GM12872 (cell line): ENCODE measurements around the gene COL4A6.

Experiments used
- TF ChIP-seq, protein P1 (sequence below): IDR thresholded peaks from 3 replicates; pipeline ENCODE4 v1.5.1; 2011; ENCODE audit warnings: low read depth, mild to moderate bottlenecking, low read length, moderate library complexity; ENCODE audit not compliant: insufficient read depth

COL4A6 gene

DNA sequence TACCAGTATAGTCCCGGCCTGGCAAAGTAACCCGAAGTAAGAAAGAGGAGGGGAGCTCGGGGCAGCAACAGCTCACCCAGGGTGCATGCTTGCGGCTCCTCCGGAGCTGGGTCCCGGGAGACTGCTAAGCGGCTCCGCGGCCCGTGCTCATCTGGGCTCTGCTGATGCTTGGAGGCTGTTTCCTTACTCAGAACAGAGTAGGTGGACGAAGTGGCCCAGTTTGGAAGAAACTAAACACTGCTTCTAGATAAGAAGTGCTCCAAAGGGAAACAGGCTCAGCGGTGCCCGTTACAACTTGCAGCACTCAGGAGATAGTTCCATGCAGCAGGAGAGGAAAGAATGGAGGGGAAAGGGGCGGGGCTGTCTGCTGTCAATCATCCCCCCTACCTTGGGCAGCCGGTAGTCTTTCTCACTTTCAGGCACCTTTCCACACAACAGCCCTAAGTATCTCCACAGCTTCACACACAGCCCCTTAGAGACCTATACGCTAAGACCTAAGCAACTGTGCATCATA is at the start of gene COL4A6:
Gene COL4A6 (minus strand): TSS at position 313 of the 514 bp plus-strand sequence. CDS start 226 bp downstream, at position 87.
- TF ChIP-seq, protein P1, sequence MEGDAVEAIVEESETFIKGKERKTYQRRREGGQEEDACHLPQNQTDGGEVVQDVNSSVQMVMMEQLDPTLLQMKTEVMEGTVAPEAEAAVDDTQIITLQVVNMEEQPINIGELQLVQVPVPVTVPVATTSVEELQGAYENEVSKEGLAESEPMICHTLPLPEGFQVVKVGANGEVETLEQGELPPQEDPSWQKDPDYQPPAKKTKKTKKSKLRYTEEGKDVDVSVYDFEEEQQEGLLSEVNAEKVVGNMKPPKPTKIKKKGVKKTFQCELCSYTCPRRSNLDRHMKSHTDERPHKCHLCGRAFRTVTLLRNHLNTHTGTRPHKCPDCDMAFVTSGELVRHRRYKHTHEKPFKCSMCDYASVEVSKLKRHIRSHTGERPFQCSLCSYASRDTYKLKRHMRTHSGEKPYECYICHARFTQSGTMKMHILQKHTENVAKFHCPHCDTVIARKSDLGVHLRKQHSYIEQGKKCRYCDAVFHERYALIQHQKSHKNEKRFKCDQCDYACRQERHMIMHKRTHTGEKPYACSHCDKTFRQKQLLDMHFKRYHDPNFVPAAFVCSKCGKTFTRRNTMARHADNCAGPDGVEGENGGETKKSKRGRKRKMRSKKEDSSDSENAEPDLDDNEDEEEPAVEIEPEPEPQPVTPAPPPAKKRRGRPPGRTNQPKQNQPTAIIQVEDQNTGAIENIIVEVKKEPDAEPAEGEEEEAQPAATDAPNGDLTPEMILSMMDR = no peak

- TF ChIP-seq, protein P1 = no peak
Observed at GRCh38 chrX:108485960-108486359, 47.7 kb upstream of the COL4A6 start.

GRCh38 chrX:108484251-108484650 is 46.0 kb upstream of the COL4A6 start:
- TF ChIP-seq, protein P1 = no peak

GRCh38 chrX:108473979-108474378 is 35.8 kb upstream of the COL4A6 start:
- TF ChIP-seq, protein P1 = no peak

DNA sequence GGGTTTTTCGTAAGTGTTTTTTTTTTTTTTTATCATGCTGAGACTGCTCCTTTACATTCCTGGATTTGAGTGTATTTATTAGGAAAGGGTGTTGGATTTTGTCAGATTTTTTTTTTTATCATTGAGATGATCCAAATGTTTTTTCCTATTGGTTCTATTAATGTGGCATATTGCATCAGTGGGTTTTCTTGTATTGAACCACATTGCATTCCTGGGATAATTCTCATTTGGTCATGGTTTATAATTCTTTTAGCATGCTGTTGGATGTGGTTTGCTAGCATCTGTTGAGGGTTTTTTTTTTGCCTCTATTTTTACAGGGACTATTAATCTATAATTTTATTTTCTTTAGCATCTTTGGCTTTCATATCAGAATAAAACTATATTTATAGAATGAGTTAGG is 30.3 kb upstream of the COL4A6 start:
- TF ChIP-seq, protein P1 = no peak

DNA sequence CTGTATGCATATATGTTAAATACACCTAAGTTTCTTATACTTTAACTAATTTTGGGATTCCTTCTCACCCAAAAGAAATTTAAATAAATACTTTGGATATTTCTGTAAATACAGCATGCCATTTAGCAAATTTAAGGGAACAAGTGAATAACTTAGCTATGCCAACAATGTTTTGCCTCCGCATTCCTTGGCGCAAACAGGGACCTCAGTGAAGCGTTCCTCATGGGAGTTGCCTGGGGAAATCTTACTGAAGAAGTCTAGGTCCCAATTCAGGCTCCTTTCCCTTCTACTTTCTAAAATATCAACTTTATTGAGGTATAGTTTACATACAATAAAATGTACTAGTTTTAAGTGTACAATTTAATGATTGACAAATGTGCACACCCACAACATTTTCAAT is 26.4 kb upstream of the COL4A6 start:
- TF ChIP-seq, protein P1 = no peak

- TF ChIP-seq, protein P1 = no peak
Observed at GRCh38 chrX:108456971-108457477, 18.8 kb upstream of the COL4A6 start.

DNA sequence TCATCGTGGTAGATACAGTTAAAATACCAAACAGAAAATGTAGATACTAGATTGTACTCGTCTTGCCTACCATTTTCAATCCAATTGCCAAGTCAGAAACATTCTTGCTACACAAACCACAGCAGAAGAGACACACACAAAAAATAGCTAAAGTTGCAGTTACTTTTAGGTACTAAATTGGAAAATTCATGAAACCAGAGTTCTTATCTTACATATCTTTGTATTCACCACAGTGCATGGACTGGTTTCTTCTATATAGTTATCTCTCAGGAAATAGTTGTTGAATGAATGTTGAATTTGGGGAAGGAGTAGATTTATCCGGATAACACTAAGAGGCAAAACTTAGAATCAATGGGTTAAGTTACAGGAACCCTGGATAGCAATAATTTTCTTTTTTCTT is 15.6 kb upstream of the COL4A6 start:
- TF ChIP-seq, protein P1 = no peak
